Measurements from ENCODE around the gene PITPNM3.
A peak's percentile ranks its signal among the peaks of the same experiment; 100 is the strongest.

Gene PITPNM3

DNA sequence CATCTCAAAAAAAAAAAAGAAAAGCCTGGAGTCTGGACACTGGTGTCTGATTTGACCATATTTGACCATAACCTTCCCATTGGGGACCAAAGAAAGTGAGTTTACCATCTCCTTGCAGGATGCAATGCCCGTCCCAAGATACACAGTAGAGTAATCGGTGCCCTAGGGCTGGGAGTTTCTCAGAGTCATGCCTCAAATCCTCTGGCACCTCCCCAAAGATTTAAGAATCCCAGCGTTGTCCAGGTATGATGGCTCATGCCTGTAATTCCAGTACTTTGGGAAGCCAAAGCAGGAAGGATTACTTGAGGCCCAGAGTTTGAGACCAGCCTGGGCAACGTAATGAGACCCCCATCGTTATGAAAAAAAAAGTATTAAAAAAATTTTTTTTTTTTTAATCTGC is 5.0 kb downstream of the PITPNM3 start:
- no peak for DNase-seq

- no peak for DNase-seq
These were observed 6.8 kb downstream of the PITPNM3 start for GRCh38 chr17:6549384-6550036.

DNA sequence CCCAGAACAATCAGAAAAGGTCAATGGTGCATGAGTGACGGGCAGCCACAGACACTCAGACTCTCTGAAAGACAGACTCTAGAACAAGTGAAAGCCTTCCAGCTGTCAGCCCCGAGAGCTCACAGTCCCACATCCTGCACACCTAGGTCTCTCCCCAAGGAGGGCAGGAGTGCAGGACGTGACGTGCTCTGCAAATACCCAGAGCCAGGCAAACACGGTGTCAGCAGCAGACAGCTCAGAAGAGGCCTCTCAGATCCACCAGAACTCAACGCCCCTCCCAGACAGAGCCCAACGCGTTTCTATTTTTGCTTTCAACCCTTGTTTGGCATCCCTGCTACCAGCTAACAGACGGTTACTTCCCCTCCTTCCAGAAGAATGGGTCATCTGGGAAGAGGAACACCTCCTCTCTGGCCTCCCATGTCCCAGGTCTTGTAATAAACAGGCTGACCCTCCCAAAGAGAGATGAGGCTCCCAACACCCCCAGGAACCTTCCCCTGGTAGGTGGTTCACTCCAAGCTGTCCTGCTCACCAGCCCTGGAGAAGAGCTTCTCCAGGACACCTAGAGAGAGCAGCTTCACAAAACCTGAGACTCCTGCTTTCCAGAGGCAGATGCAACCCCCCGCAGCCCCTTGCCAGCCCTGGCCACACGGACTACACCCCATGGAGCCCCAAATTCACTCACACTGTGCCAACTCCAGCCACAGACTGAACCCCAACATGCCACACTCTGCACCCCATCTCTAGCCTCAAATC is 7.6 kb downstream of the PITPNM3 start:
- DNase-seq = peak in 1 of 14 donors; percentile 90

DNA sequence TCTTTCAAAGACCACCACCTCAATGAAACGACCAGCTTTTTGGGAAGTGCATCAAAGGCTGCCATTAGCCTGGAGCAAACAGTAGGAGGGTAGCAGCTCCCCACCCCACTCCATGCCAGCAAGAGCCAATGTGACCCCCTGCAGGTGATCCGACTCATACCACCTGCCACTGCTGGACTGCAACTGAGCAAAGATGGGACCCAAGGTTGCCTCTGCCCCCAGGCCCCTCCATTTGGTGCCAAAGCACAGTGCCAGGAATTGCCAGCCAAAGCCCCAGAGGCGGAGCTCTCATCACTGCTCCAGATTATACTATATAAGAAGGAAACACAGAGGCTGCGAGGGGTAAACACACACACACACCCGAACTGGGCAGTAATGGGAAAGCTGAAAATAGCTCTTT is 8.3 kb downstream of the PITPNM3 start:
- DNase-seq = peak in 1 of 14 donors; percentile 57

GRCh38 chr17:6547336-6547735 is 9.0 kb downstream of the PITPNM3 start:
- peak in 1 of 14 donors; percentile 87 for DNase-seq

DNA sequence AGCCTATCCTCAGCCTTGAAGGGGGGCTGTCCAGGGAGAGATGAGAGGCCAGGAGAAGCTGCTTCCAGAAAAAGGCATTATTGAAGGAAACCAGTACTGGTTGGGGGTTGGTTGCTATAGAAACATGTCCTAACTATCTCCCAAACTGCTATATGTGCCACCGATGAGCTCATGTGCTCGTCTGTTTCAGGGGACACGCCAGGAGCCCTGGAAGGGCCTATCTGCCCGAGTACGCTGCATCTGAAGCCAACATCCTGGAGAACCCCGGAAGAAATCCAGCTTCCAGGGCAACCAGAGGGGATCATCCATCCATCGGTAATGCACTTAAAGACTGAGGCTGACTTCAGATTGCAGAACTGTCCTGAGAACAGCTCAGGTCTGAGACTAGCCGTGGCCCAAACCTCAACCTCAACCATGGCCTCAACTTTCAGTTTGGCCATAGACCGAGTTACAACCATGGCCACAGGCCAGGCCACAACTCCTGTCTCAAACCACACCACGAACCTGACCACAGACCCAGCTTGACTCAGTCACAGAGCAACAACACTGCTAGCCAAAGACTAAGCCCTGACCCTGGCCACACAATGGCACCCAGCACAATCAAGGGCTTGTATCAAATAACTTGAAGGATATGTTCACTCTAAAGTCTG is 10.2 kb downstream of the PITPNM3 start:
- DNase-seq = peak in 1 of 14 donors; percentile 68

DNA sequence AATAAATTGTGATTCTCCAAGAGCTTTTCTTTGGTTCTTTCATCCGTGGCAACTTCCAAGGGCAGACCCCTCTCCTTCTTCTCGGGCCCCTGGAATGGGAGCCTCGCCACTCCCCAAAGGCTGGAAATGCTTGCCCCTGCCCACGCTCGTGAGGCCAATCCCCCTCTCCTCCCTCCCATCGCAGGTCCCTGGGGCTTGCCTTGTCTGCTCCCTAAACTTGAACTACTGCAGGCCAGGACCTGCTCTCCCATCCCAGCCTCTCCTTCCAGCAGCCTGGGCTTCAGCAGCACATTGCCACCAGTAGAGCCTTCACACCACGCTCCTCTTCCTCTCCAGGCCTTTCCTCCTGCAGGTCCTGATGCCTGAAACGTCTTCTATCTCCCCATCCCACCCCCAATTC is 11.1 kb downstream of the PITPNM3 start:
- DNase-seq = no peak

- DNase-seq = peak in 1 of 14 donors; percentile 68
These were observed 12.4 kb downstream of the PITPNM3 start for GRCh38 chr17:6544011-6544370.

GRCh38 chr17:6543079-6544010 is 13.0 kb downstream of the PITPNM3 start:
- peak in 1 of 14 donors; percentile 89 for DNase-seq

DNA sequence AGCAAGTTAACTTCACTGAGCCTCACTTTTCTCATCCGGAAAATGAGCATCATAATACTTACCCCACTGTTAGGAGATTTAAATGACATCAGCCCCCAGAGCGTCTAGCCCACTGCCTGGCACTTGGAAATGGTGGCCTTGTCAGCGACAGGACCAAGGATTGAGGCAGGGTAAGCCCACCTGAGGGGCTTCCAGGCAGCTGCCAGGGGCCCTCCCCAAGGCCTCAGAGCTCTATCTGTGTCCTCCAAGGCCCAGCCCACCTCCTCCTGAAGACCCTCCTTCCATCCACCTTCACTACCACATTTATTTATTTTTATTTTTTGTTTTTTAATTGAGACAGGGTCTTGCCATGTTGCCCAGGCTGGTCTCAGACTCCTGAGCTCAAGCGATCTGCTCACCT is 13.8 kb downstream of the PITPNM3 start:
- no peak for DNase-seq

GRCh38 chr17:6541886-6542285 is 14.5 kb downstream of the PITPNM3 start:
- DNase-seq = no peak

GRCh38 chr17:6539871-6540270 is 16.5 kb downstream of the PITPNM3 start:
- no peak for DNase-seq

GRCh38 chr17:6536566-6537065 is 19.7 kb downstream of the PITPNM3 start:
- DNase-seq = no peak

GRCh38 chr17:6536053-6536452 is 20.3 kb downstream of the PITPNM3 start:
- no peak for DNase-seq

GRCh38 chr17:6534846-6535514 is 21.4 kb downstream of the PITPNM3 start:
- DNase-seq = peak in 1 of 14 donors; percentile 15

GRCh38 chr17:6532441-6532885 is 23.9 kb downstream of the PITPNM3 start:
- peak in 1 of 14 donors; percentile 80 for DNase-seq

DNA sequence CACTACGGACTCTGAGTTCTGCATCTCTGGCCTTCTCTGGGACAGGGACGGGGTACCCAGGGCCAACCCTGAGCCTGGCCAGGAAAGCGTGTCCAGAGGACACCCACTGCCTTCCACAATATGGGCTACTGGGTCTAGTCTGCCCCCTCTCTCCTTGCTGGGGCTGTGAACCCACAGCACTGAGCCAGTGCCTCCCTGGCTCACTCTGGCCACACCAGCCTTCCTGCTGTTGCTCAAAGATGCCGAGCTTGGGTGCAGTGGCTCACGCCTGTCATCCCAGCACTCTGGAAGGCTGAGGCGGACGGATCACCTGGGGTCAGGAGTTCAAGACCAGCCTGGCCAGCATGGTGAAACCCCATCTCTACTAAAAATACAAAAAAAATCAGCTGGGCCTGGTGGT is 24.8 kb downstream of the PITPNM3 start:
- no peak for DNase-seq

- no peak for DNase-seq
These were observed 25.9 kb downstream of the PITPNM3 start for GRCh38 chr17:6530324-6530920.

- no peak for DNase-seq
These were observed 27.8 kb downstream of the PITPNM3 start for GRCh38 chr17:6528557-6528956.

- peak in 1 of 14 donors; percentile 92 for DNase-seq
These were observed 29.8 kb downstream of the PITPNM3 start for GRCh38 chr17:6526362-6527152.
